Posterior cingulate gyrus (tissue), 11 donors: Measurements from ENCODE around the gene CCDC78.

ENCODE experiments used
- DNase-seq, 10 donors: peaks; one replicate each; pipeline versions ENCODE4 v3.0.0 to v3.0.0-alpha.2; 2020 to 2021; ENCODE audit warnings: mixed read lengths in 3 of 10
- intact Hi-C: fragments of 100-400 bp; cut with DNase I; formaldehyde crosslinking; loops from one replicate; pipeline ENCODE4 v1.15.1; 2023

CCDC78 gene

GRCh38 chr16:740764-741505 is 14.7 kb upstream of the CCDC78 start, which contains the start of gene CIAO3:
CIAO3 (minus strand) TSS chr16:740997; CDS start chr16:740985, 12 bp downstream.
- intact Hi-C loops = loop anchor here (2.0 kb wide), 3 partner anchors 20 to 46 kb away; partner anchors contain the start of gene ANTKMT
- DNase-seq = peak; percentile 77 to 97 (median 85)

- peak in 1 of 10 donors; percentile 85 for DNase-seq
- intact Hi-C loops = loop anchor here (2.0 kb wide), 3 partner anchors 20 to 46 kb away; partner anchors contain the start of gene ANTKMT
These were observed 14.2 kb upstream of the CCDC78 start for GRCh38 chr16:740459-740763.

GRCh38 chr16:739560-740458 is 13.6 kb upstream of the CCDC78 start:
- DNase-seq = peak in 1 of 10 donors; percentile 69
- intact Hi-C loops = loop anchor here (2.0 kb wide), 3 partner anchors 19 to 47 kb away; partner anchors contain the start of gene ANTKMT

GRCh38 chr16:736936-737481 is 10.8 kb upstream of the CCDC78 start:
- intact Hi-C loops = no loop called here

GRCh38 chr16:735982-736453 is 9.8 kb upstream of the CCDC78 start:
- DNase-seq = no peak
- intact Hi-C loops = no loop called here

More at GRCh38 chr16:736936-737481, 10.8 kb upstream of the CCDC78 start:
- no peak for DNase-seq

GRCh38 chr16:734981-735881 is 9.0 kb upstream of the CCDC78 start:
- DNase-seq = peak in 1 of 10 donors; percentile 71
- intact Hi-C loops = no loop called here

GRCh38 chr16:734208-734980 is 8.2 kb upstream of the CCDC78 start:
- intact Hi-C loops = no loop called here
- peak in 1 of 10 donors; percentile 78 for DNase-seq

- peak in 1 of 10 donors; percentile 83 for DNase-seq
- intact Hi-C loops = no loop called here
These were observed 7.4 kb upstream of the CCDC78 start for GRCh38 chr16:733382-734207.

GRCh38 chr16:732936-733335 is 6.7 kb upstream of the CCDC78 start:
- peak in 1 of 10 donors; percentile 76 for DNase-seq
- intact Hi-C loops = no loop called here

- no peak for DNase-seq
- intact Hi-C loops = no loop called here
These were observed 6.1 kb upstream of the CCDC78 start for GRCh38 chr16:732332-732731.

- peak in 1 of 10 donors; percentile 75 for DNase-seq
- intact Hi-C loops = no loop called here
These were observed 4.6 kb upstream of the CCDC78 start for GRCh38 chr16:730666-731509.

- intact Hi-C loops = no loop called here
- peak in 1 of 10 donors; percentile 85 for DNase-seq
These were observed 3.8 kb upstream of the CCDC78 start for GRCh38 chr16:729768-730665.

- peak in 2 of 10 donors; percentile 90 to 93 for DNase-seq
- intact Hi-C loops = no loop called here
These were observed 2.9 kb upstream of the CCDC78 start for GRCh38 chr16:728890-729744.

- intact Hi-C loops = no loop called here
- peak in 5 of 10 donors; percentile 64 to 95 (median 67) for DNase-seq
These were observed 2.1 kb upstream of the CCDC78 start for GRCh38 chr16:728131-728889.
